Thyroid gland (tissue), 4 donors: ENCODE measurements around the gene PCDHB10.
"Not testable (repeated sequence)": the region's sequence is repeated elsewhere in the genome, so short reads cannot be mapped to it uniquely, and the experiment has no call there.

ENCODE experiments used
- POLR2A ChIP-seq, 2 donors: fragments of 450-650 bp; IDR thresholded peaks; one replicate each; pipeline ENCODE4 v1.6.1; 2017; ENCODE audit warnings: antibody characterized with exemption in 2 of 2, mild to moderate bottlenecking in 2 of 2, moderate library complexity in 1 of 2
- TF ChIP-seq, protein P1 (sequence below), 6 experiments: fragments of 200-600 bp in 3 of 6; fragments of 450-650 bp in 3 of 6; sonication (generic) in 3 of 6; IDR thresholded peaks; one replicate each; pipeline ENCODE4 v1.5.1; 2016 to 2019; ENCODE audit warnings: antibody characterized with exemption in 6 of 6, mild to moderate bottlenecking in 2 of 6, inconsistent platforms in 1 of 6, moderate library complexity in 1 of 6

DNA sequence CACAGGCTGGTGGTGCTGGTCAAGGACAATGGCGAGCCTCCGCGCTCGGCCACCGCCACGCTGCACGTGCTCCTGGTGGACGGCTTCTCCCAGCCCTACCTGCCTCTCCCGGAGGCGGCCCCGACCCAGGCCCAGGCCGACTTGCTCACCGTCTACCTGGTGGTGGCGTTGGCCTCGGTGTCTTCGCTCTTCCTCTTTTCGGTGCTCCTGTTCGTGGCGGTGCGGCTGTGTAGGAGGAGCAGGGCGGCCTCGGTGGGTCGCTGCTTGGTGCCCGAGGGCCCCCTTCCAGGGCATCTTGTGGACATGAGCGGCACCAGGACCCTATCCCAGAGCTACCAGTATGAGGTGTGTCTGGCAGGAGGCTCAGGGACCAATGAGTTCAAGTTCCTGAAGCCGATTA is 23.9 kb downstream of the PCDHB10 start:
- TF ChIP-seq, protein P1, sequence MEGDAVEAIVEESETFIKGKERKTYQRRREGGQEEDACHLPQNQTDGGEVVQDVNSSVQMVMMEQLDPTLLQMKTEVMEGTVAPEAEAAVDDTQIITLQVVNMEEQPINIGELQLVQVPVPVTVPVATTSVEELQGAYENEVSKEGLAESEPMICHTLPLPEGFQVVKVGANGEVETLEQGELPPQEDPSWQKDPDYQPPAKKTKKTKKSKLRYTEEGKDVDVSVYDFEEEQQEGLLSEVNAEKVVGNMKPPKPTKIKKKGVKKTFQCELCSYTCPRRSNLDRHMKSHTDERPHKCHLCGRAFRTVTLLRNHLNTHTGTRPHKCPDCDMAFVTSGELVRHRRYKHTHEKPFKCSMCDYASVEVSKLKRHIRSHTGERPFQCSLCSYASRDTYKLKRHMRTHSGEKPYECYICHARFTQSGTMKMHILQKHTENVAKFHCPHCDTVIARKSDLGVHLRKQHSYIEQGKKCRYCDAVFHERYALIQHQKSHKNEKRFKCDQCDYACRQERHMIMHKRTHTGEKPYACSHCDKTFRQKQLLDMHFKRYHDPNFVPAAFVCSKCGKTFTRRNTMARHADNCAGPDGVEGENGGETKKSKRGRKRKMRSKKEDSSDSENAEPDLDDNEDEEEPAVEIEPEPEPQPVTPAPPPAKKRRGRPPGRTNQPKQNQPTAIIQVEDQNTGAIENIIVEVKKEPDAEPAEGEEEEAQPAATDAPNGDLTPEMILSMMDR (IDR thresholded peaks at IDR 0.05), result not testable (repeated sequence)
- not testable (repeated sequence) for TF ChIP-seq POLR2A (IDR thresholded peaks at IDR 0.05)
